BE2C (cell line): Measurements from ENCODE around the gene DIS3L2.

Experiments used
- DNase-seq: peaks from one replicate; pipeline ENCODE4 v3.0.0-alpha.2; 2020
- H3K27me3 ChIP-seq: fragments of 250-450 bp; sonication (Bioruptor Pico); 2 replicates; pipeline ENCODE4 v1.5.1; 2020; ENCODE audit warnings: mild to moderate bottlenecking
- H3K36me3 ChIP-seq: fragments of 250-450 bp; sonication (Bioruptor Pico); 2 replicates; pipeline ENCODE4 v1.5.1; 2020; ENCODE audit warnings: mild to moderate bottlenecking
- H3K4me1 ChIP-seq: fragments of 250-450 bp; sonication (Bioruptor Pico); 2 replicates; pipeline ENCODE4 v1.5.1; 2020
- H3K4me3 ChIP-seq: 2 replicates; pipeline ENCODE4 v1.5.1; 2011; ENCODE audit warnings: low read depth, low read length
- H3K9me3 ChIP-seq: fragments of 250-450 bp; sonication (Bioruptor Pico); 2 replicates; pipeline ENCODE4 v1.5.1; 2020
- CTCF ChIP-seq: IDR thresholded peaks from 2 replicates; pipeline ENCODE4 v1.5.1; 2012; ENCODE audit warnings: mild to moderate bottlenecking, low read depth, low read length

The DIS3L2 gene

GRCh38 chr2:232006253-232006652 is 44.7 kb downstream of the DIS3L2 start:
- DNase-seq, result no peak
- H3K36me3 ChIP-seq, result no peaks in the 10 kb centered on the region
- no peak overlapping the region for H3K4me3 ChIP-seq
- no peaks in the 10 kb centered on the region for H3K27me3 ChIP-seq
- TF ChIP-seq CTCF, result no peak
- H3K4me1 ChIP-seq, result peaks cover 12% of the 10 kb centered on the region; the same call in 1 of the 2 replicates
- no peaks in the 10 kb centered on the region for H3K9me3 ChIP-seq

- H3K4me1 ChIP-seq, result peaks cover 21% of the 10 kb centered on the region
- no peaks in the 10 kb centered on the region; the same call in 1 of the 2 replicates for H3K36me3 ChIP-seq
- no peak overlapping the region for H3K4me3 ChIP-seq
- no peaks in the 10 kb centered on the region for H3K27me3 ChIP-seq
- DNase-seq, result no peak
- no peak for TF ChIP-seq CTCF
- H3K9me3 ChIP-seq, result no peaks in the 10 kb centered on the region; the same call in 1 of the 2 replicates
These were observed 47.6 kb downstream of the DIS3L2 start for GRCh38 chr2:232008907-232009638.

DNA sequence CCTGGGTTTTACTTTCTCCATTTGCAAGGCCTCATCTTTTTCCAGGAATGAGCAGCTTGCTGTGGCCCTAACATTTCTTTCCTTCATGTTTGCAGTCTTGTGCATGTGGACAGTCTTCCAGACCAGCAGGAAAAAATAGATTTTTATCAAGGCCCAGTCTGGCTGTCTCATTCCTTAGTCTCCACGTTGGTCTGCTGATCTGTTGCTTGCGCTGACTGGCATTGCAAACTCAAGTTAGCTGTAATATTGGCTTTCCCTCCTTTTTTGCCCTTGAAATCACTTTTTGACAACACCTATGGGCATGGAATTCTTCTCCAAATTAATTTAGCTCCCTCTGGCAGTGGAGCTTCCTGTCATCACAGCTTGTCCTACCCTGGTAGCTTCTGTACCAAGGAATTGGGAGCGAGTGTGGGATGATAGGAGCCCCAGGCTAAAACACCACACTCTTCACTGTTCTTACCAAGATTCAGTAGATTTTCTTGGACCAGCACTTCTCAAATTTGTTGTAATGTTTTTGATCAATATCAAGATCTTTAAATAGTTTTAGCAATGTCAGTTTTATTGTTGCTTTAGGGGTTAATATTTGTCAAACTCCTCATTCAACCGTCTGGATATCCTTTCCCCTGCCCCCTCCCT is 48.2 kb downstream of the DIS3L2 start:
- H3K36me3 ChIP-seq, result no peaks in the 10 kb centered on the region; the same call in 1 of the 2 replicates
- H3K9me3 ChIP-seq, result no peaks in the 10 kb centered on the region; the same call in 1 of the 2 replicates
- H3K27me3 ChIP-seq, result no peaks in the 10 kb centered on the region
- H3K4me1 ChIP-seq, result peaks cover 21% of the 10 kb centered on the region
- H3K4me3 ChIP-seq, result no peak overlapping the region
- no peak for DNase-seq
- TF ChIP-seq CTCF, result no peak

GRCh38 chr2:232013701-232014353 is 52.3 kb downstream of the DIS3L2 start:
- Histone ChIP-seq H3K4me1 (peaks cover 19% of the 10 kb centered on the region), H3K4me3 (no peak overlapping the region), H3K9me3 (no peaks in the 10 kb centered on the region; the same call in 1 of the 2 replicates), H3K27me3 (no peaks in the 10 kb centered on the region), H3K36me3 (no peaks in the 10 kb centered on the region; the same call in none of the 2 replicates)
- DNase-seq, result no peak
- no peak for TF ChIP-seq CTCF

DNA sequence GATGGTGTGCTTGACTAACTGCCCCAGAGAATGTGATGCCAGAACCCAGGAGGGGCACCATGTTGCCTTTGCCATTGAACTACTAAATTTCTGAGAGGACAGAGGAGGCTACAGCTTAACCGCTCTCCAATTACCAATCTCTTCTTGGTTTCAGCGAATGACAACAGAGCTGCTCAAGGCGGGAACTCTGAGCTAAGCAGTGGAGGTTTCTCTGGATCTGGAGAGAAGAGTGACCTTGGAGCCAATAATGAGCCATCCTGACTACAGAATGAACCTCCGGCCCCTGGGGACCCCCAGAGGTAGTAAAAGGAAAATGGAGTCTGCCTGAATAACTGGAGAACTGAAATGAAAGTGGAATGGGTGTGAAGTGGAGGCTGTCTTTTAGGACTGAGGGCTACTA is 53.2 kb downstream of the DIS3L2 start:
- no peak for TF ChIP-seq CTCF
- H3K27me3 ChIP-seq, result no peaks in the 10 kb centered on the region
- H3K9me3 ChIP-seq, result no peaks in the 10 kb centered on the region; the same call in 1 of the 2 replicates
- no peaks in the 10 kb centered on the region; the same call in none of the 2 replicates for H3K36me3 ChIP-seq
- no peak overlapping the region for H3K4me3 ChIP-seq
- H3K4me1 ChIP-seq, result peaks cover 13% of the 10 kb centered on the region
- no peak for DNase-seq
